PC-3 (cell line): ENCODE measurements around the gene SLC16A9. TPM values are rescaled to one million over a fixed set of nuclear protein-coding genes. Genes with fewer than 3 reads are reported as not detected.
"Not testable (repeated sequence)": the region's sequence is repeated elsewhere in the genome, so short reads cannot be mapped to it uniquely, and the experiment has no call there.

Source experiments
- ATAC-seq: fragments of 200-7000 bp; cut with Tn5 transposase; 2 replicates; pipeline ENCODE4 v1.9.1; 2020; ENCODE audit warnings: mild to moderate bottlenecking, moderate library complexity
- BruUV-seq: library from RNA; stranded (reverse); fragments of 400-500 nt; replicated peaks from 2 replicates; lab custom pipeline; 2021; lab: Mats Ljungman, UMichigan
- CTCF ChIA-PET: fragments of 300-600 bp; sonication (Branson Sonifier 250); formaldehyde crosslinking; loops from one replicate; lab custom pipeline; 2022; ENCODE audit warnings: antibody characterized with exemption; lab: Charles Lee
- POLR2A ChIA-PET: fragments of 300-600 bp; sonication (Branson Sonifier 250); formaldehyde crosslinking; loops from one replicate; lab custom pipeline; 2022; ENCODE audit warnings: antibody characterized with exemption; ENCODE audit not compliant: unreplicated experiment; lab: Charles Lee
- DNase-seq: peaks from one replicate; pipeline ENCODE4 v3.0.0-alpha.2; 2015
- H2AFZ ChIP-seq: fragments of 300-600 bp; sonication (generic); 2 replicates; pipeline ENCODE4 v1.6.0; 2016; ENCODE audit warnings: antibody characterized with exemption, low read length
- H3F3A ChIP-seq: fragments of 300-600 bp; sonication (generic); one replicate; pipeline ENCODE4 v1.6.0; 2017; ENCODE audit warnings: antibody characterized with exemption, low read length, control low read depth, mild to moderate bottlenecking; ENCODE audit not compliant: unreplicated experiment
- H3K27ac ChIP-seq: fragments of 300-600 bp; sonication (generic); 2 replicates; pipeline ENCODE4 v1.5.1; 2016; ENCODE audit warnings: mild to moderate bottlenecking, low read length
- H3K27me3 ChIP-seq: fragments of 300-600 bp; sonication (generic); 2 replicates; pipeline ENCODE4 v1.6.1; 2016; ENCODE audit warnings: low read length, mixed read lengths
- H3K36me3 ChIP-seq: fragments of 300-600 bp; sonication (generic); 2 replicates; pipeline ENCODE4 v1.6.1; 2016; ENCODE audit warnings: low read depth, mixed run types, low read length, mixed read lengths
- H3K4me1 ChIP-seq: fragments of 300-600 bp; sonication (generic); 2 replicates; pipeline ENCODE4 v1.5.1; 2016; ENCODE audit warnings: low read length; ENCODE audit not compliant: insufficient read depth
- H3K4me2 ChIP-seq: fragments of 300-600 bp; sonication (generic); 2 replicates; pipeline ENCODE4 v1.6.0; 2016; ENCODE audit warnings: low read length
- H3K4me3 ChIP-seq: fragments of 300-600 bp; sonication (generic); 2 replicates; pipeline ENCODE4 v1.5.1; 2016; ENCODE audit warnings: mild to moderate bottlenecking, low read length, mixed read lengths
- H3K79me2 ChIP-seq: fragments of 300-600 bp; sonication (generic); 2 replicates; pipeline ENCODE4 v1.6.1; 2017; ENCODE audit warnings: low read length, mixed read lengths
- H3K9ac ChIP-seq: fragments of 300-600 bp; sonication (generic); 2 replicates; pipeline ENCODE4 v1.6.0; 2016; ENCODE audit warnings: mild to moderate bottlenecking, low read length
- H3K9me2 ChIP-seq: fragments of 300-600 bp; sonication (generic); replicated peaks from 2 replicates; pipeline ENCODE4 v1.6.1; 2016; ENCODE audit warnings: mixed run types, low read length, mixed read lengths
- H3K9me3 ChIP-seq: fragments of 300-600 bp; sonication (generic); 2 replicates; pipeline ENCODE4 v1.6.1; 2016; ENCODE audit warnings: low read length, mixed read lengths
- H4K20me1 ChIP-seq: fragments of 300-600 bp; sonication (generic); 2 replicates; pipeline ENCODE4 v1.6.1; 2016; ENCODE audit warnings: low read length, mixed read lengths
- CTCF ChIP-seq: fragments of 300-600 bp; sonication (generic); conservative IDR thresholded peaks from 2 replicates; pipeline ENCODE4 v1.5.1; 2017; ENCODE audit warnings: antibody characterized with exemption, low read depth, mild to moderate bottlenecking, low read length
- EZH2 ChIP-seq: fragments of 300-600 bp; sonication (generic); IDR thresholded peaks from one replicate; pipeline ENCODE4 v1.6.1; 2017; ENCODE audit warnings: antibody characterized with exemption, mild to moderate bottlenecking, low read length; ENCODE audit not compliant: unreplicated experiment
- EZH2phosphoT487 ChIP-seq: fragments of 300-600 bp; sonication (generic); IDR thresholded peaks from 2 replicates; pipeline ENCODE4 v1.6.1; 2018; ENCODE audit warnings: mild to moderate bottlenecking, antibody characterized with exemption, low read length, borderline replicate concordance
- intact Hi-C: fragments of 100-400 bp; cut with micrococcal nuclease; formaldehyde crosslinking; loops from 2 replicates; pipeline ENCODE4 v1.9.0; 2023
- total RNA-seq: library from RNA; depleted of rRNA; stranded (reverse); fragments of >200 nt; gene quantifications from 2 replicates; pipeline ENCODE4 v1.2.3, GENCODE V29; 2014

The SLC16A9 gene
- total RNA-seq, 1 experiment from 2014 or later: 17.4 TPM

- H2AFZ ChIP-seq: no peak overlapping the region
- ATAC-seq: no peak
- no peak overlapping the region for H3K4me3 ChIP-seq
- H3K36me3 ChIP-seq: peaks cover 2% of the 10 kb centered on the region; the same call in 1 of the 2 replicates
- no peaks in the 10 kb centered on the region for H4K20me1 ChIP-seq
- H3K9me2 ChIP-seq: no peaks in the 10 kb centered on the region
- no TSS peak for BruUV-seq
- ChIA-PET CTCF (no interaction called here), POLR2A (no interaction called here)
- no peaks in the 10 kb centered on the region for H3K79me2 ChIP-seq
- no peak overlapping the region for H3K27ac ChIP-seq
- H3F3A ChIP-seq: no peaks in the 10 kb centered on the region
- TF ChIP-seq CTCF (no peak), EZH2phosphoT487 (no peak), EZH2 (no peak)
- no peak overlapping the region for H3K4me2 ChIP-seq
- H3K4me1 ChIP-seq: no peaks in the 10 kb centered on the region
- H3K9ac ChIP-seq: no peak overlapping the region
- H3K9me3 ChIP-seq: no peaks in the 10 kb centered on the region; the same call in 1 of the 2 replicates
- DNase-seq: no peak
- intact Hi-C loops: no loop called here
- no peaks in the 10 kb centered on the region for H3K27me3 ChIP-seq
These were observed 43.3 kb downstream of the SLC16A9 start for GRCh38 chr10:59666310-59666709.

GRCh38 chr10:59663213-59663612 lies 46.4 kb downstream of the SLC16A9 start:
- CTCF ChIA-PET, H3K27ac ChIP-seq, DNase-seq, H3K9me2 ChIP-seq, H3K79me2 ChIP-seq, BruUV-seq, POLR2A ChIA-PET, H3K27me3 ChIP-seq, H3K9ac ChIP-seq, H3K4me1 ChIP-seq, H2AFZ ChIP-seq, H3F3A ChIP-seq, ATAC-seq, H4K20me1 ChIP-seq, H3K9me3 ChIP-seq, H3K36me3 ChIP-seq, intact Hi-C loops, H3K4me3 ChIP-seq, H3K4me2 ChIP-seq: not testable (repeated sequence)

- intact Hi-C loops: no loop called here
- POLR2A ChIA-PET: no interaction called here
- no peak overlapping the region for H3K9ac ChIP-seq
- H3K79me2 ChIP-seq: no peaks in the 10 kb centered on the region
- TF ChIP-seq EZH2phosphoT487 (no peak), EZH2 (no peak), CTCF (no peak)
- CTCF ChIA-PET: no interaction called here
- H3F3A ChIP-seq: no peaks in the 10 kb centered on the region
- 0 out of 2 replicates have a peak, but pooled peaks cover 3% of the 10 kb centered on the region for H3K36me3 ChIP-seq
- H3K4me1 ChIP-seq: peaks cover 16% of the 10 kb centered on the region
- H3K4me3 ChIP-seq: no peak overlapping the region
- no peaks in the 10 kb centered on the region for H3K27me3 ChIP-seq
- BruUV-seq: no TSS peak
- H3K9me3 ChIP-seq: no peaks in the 10 kb centered on the region
- no peak overlapping the region for H3K4me2 ChIP-seq
- H4K20me1 ChIP-seq: no peaks in the 10 kb centered on the region
- ATAC-seq: no peak
- peak; percentile 15 for DNase-seq
- no peak overlapping the region for H2AFZ ChIP-seq
- H3K9me2 ChIP-seq: no peaks in the 10 kb centered on the region
- no peak overlapping the region for H3K27ac ChIP-seq
These were observed 51.9 kb downstream of the SLC16A9 start for GRCh38 chr10:59657724-59658123.
